Bronchial epithelial cell (primary cell): Measurements from ENCODE around the gene WNT5A. TPM values are rescaled to one million over a fixed set of nuclear protein-coding genes. Genes with fewer than 3 reads are reported as not detected.

Experiments used
- DNase-seq: peaks from one replicate; pipeline ENCODE4 v3.0.0-alpha.2; 2010; ENCODE audit warnings: low read depth
- FAIRE-seq: peaks from 2 replicates; lab custom pipeline; 2011; peaks lifted over from hg19 to GRCh38; lab: Jason Lieb, UNC
- H3K27me3 ChIP-seq: 2 replicates; pipeline ENCODE4 v1.5.1; 2011; ENCODE audit warnings: low read length; ENCODE audit not compliant: control insufficient read depth, insufficient read depth
- H3K36me3 ChIP-seq: 2 replicates; pipeline ENCODE4 v1.5.1; 2011; ENCODE audit warnings: low read length; ENCODE audit not compliant: control insufficient read depth, insufficient read depth
- H3K4me3 ChIP-seq: 2 replicates; pipeline ENCODE4 v1.5.1; 2011; ENCODE audit warnings: mild to moderate bottlenecking, low read depth, low read length, control low read depth
- CTCF ChIP-seq: IDR thresholded peaks from 2 replicates; pipeline ENCODE4 v1.5.1; 2011; ENCODE audit warnings: mild to moderate bottlenecking, moderate library complexity, low read length, control low read depth, inconsistent platforms; ENCODE audit not compliant: insufficient read depth, severe bottlenecking
- total RNA-seq: library from RNA; depleted of rRNA; stranded (reverse); fragments of >200 nt; gene quantifications from 2 replicates; pipeline ENCODE4 v1.2.1, GENCODE V29; 2014

WNT5A gene
- total RNA-seq, 1 donor from 2014 or later = 3.9 TPM

- no peaks in the 10 kb centered on the region for H3K36me3 ChIP-seq
- DNase-seq (no peak), FAIRE-seq (no peak)
- H3K27me3 ChIP-seq = no peaks in the 10 kb centered on the region
- TF ChIP-seq CTCF = no peak
- H3K4me3 ChIP-seq = no peak overlapping the region
Measured at GRCh38 chr3:55497250-55497649, 10.1 kb upstream of the WNT5A start.

GRCh38 chr3:55494976-55495375, 7.9 kb upstream of the WNT5A start:
- FAIRE-seq = no peak
- TF ChIP-seq CTCF = no peak
- no peak for DNase-seq
- Histone ChIP-seq H3K36me3 (no peaks in the 10 kb centered on the region), H3K27me3 (no peaks in the 10 kb centered on the region), H3K4me3 (no peak overlapping the region)

- no peak for FAIRE-seq
- Histone ChIP-seq H3K4me3 (no peak overlapping the region), H3K27me3 (no peaks in the 10 kb centered on the region), H3K36me3 (no peaks in the 10 kb centered on the region)
- TF ChIP-seq CTCF = no peak
- DNase-seq = no peak
Measured at GRCh38 chr3:55492976-55493375, 5.9 kb upstream of the WNT5A start.

- DNase-seq (peak; percentile 71), FAIRE-seq (peak; percentile 55)
- no peaks in the 10 kb centered on the region for H3K27me3 ChIP-seq
- TF ChIP-seq CTCF = no peak
- no peak overlapping the region for H3K4me3 ChIP-seq
- H3K36me3 ChIP-seq = no peaks in the 10 kb centered on the region
Measured at GRCh38 chr3:55491296-55491816, 4.2 kb upstream of the WNT5A start.

- no peaks in the 10 kb centered on the region for H3K27me3 ChIP-seq
- no peak overlapping the region for H3K4me3 ChIP-seq
- FAIRE-seq (no peak), DNase-seq (no peak)
- TF ChIP-seq CTCF = no peak
- no peaks in the 10 kb centered on the region for H3K36me3 ChIP-seq
Measured at GRCh38 chr3:55490276-55490913, 3.3 kb upstream of the WNT5A start.

- FAIRE-seq = no peak
- no peak for DNase-seq
- H3K4me3 ChIP-seq = no peak overlapping the region
Measured at GRCh38 chr3:55489798-55490132, 2.7 kb upstream of the WNT5A start.

More at GRCh38 chr3:55489798-55490132, 2.7 kb upstream of the WNT5A start:
- Histone ChIP-seq H3K36me3 (no peaks in the 10 kb centered on the region), H3K27me3 (no peaks in the 10 kb centered on the region)
- no peak for TF ChIP-seq CTCF
